IMR-90 (cell line): Measurements from ENCODE around the gene OSBP2. TPM values are rescaled to one million over a fixed set of nuclear protein-coding genes. Genes with fewer than 3 reads are reported as not detected.

Experiments
- ATAC-seq: fragments of 200-7000 bp; cut with Tn5 transposase; 2 replicates; pipeline ENCODE4 v1.9.1; 2020; ENCODE audit warnings: low read depth, mild to moderate bottlenecking, moderate library complexity
- BruUV-seq: library from RNA; stranded (reverse); fragments of 400-500 nt; replicated peaks from 2 replicates; lab custom pipeline; 2021; lab: Mats Ljungman, UMichigan
- CTCF ChIA-PET: fragments of 300-600 bp; formaldehyde crosslinking; extraction: SDS; loops from one replicate; lab custom pipeline; 2021; ENCODE audit warnings: antibody characterized with exemption; lab: Yijun Ruan, JAX
- POLR2A ChIA-PET: fragments of 300-600 bp; sonication (Branson Sonifier 250); formaldehyde crosslinking; loops from one replicate; lab custom pipeline; 2022; ENCODE audit warnings: antibody characterized with exemption; ENCODE audit not compliant: unreplicated experiment; lab: Charles Lee
- DNase-seq: peaks from one replicate; pipeline ENCODE4 v3.0.0; 2013
- H2AFZ ChIP-seq: replicated peaks from 2 replicates; pipeline ENCODE3; 2013; ENCODE audit warnings: low read length, mild to moderate bottlenecking; ENCODE audit not compliant: poor library complexity
- H2AK5ac ChIP-seq: 2 replicates; pipeline ENCODE4 v1.6.1; 2013; ENCODE audit warnings: low read depth, low read length, inconsistent platforms
- H2AK9ac ChIP-seq: replicated peaks from 2 replicates; pipeline ENCODE3; 2013; ENCODE audit warnings: mild to moderate bottlenecking, low read depth, low read length, moderate library complexity; ENCODE audit not compliant: poor library complexity
- H2BK120ac ChIP-seq: 2 replicates; pipeline ENCODE4 v1.6.1; 2013; ENCODE audit warnings: low read depth, low read length, inconsistent platforms
- H2BK15ac ChIP-seq: 3 replicates; pipeline ENCODE4 v1.6.1; 2013; ENCODE audit warnings: low read depth, low read length, inconsistent platforms
- H2BK20ac ChIP-seq: 2 replicates; pipeline ENCODE4 v1.6.1; 2013; ENCODE audit warnings: low read depth, mild to moderate bottlenecking, inconsistent platforms, low read length, moderate library complexity
- H2BK5ac ChIP-seq: 2 replicates; pipeline ENCODE4 v1.6.1; 2013; ENCODE audit warnings: mild to moderate bottlenecking, low read depth, low read length, inconsistent platforms; ENCODE audit not compliant: poor library complexity, severe bottlenecking
- H3K14ac ChIP-seq: replicated peaks from 2 replicates; pipeline ENCODE4 v1.6.1; 2013; ENCODE audit warnings: low read depth, low read length, inconsistent platforms
- H3K18ac ChIP-seq: 2 replicates; pipeline ENCODE4 v1.6.1; 2013; ENCODE audit warnings: low read depth, low read length, control low read depth
- H3K23ac ChIP-seq: 2 replicates; pipeline ENCODE4 v1.6.1; 2013; ENCODE audit warnings: low read depth, low read length, inconsistent platforms
- H3K27ac ChIP-seq: 2 replicates; pipeline ENCODE4 v1.5.1; 2013; ENCODE audit warnings: mild to moderate bottlenecking, control low read depth, low read length; ENCODE audit not compliant: insufficient read depth
- H3K27me3 ChIP-seq: 2 replicates; pipeline ENCODE4 v1.6.1; 2013; ENCODE audit warnings: low read length; ENCODE audit not compliant: control insufficient read depth, insufficient read depth
- H3K36me3 ChIP-seq: 2 replicates; pipeline ENCODE4 v1.6.1; 2013; ENCODE audit warnings: low read length, mixed read lengths; ENCODE audit not compliant: control insufficient read depth, insufficient read depth
- H3K4ac ChIP-seq: 2 replicates; pipeline ENCODE4 v1.6.1; 2013; ENCODE audit warnings: low read depth, low read length, inconsistent platforms
- H3K4me1 ChIP-seq: 2 replicates; pipeline ENCODE4 v1.6.1; 2013; ENCODE audit warnings: low read length, mixed read lengths; ENCODE audit not compliant: control insufficient read depth, insufficient read depth
- H3K4me2 ChIP-seq: 2 replicates; pipeline ENCODE4 v1.6.1; 2013; ENCODE audit warnings: low read depth, mild to moderate bottlenecking, control low read depth, low read length, moderate library complexity
- H3K4me3 ChIP-seq: 2 replicates; pipeline ENCODE4 v1.5.1; 2013; ENCODE audit warnings: low read depth, mild to moderate bottlenecking, control low read depth, low read length, moderate library complexity; ENCODE audit not compliant: insufficient read depth
- H3K56ac ChIP-seq: 2 replicates; pipeline ENCODE4 v1.6.1; 2013; ENCODE audit warnings: low read length, inconsistent platforms; ENCODE audit not compliant: insufficient read depth; ENCODE audit errors: extremely low read depth
- H3K79me1 ChIP-seq, 2 experiments: 2 replicates each; pipeline ENCODE4 v1.6.1; 2013; ENCODE audit warnings: low read length in 2 of 2, inconsistent platforms in 1 of 2, low read depth in 1 of 2
- H3K9ac ChIP-seq: 2 replicates; pipeline ENCODE4 v1.6.1; 2013; ENCODE audit warnings: low read depth, low read length, control low read depth
- H3K9me1 ChIP-seq: 2 replicates; pipeline ENCODE4 v1.6.1; 2013; ENCODE audit warnings: low read length, inconsistent platforms; ENCODE audit not compliant: insufficient read depth
- H3K9me3 ChIP-seq: 2 replicates; pipeline ENCODE4 v1.6.1; 2013; ENCODE audit warnings: low read length; ENCODE audit not compliant: control insufficient read depth, insufficient read depth
- H4K20me1 ChIP-seq: 2 replicates; pipeline ENCODE4 v1.6.1; 2013; ENCODE audit warnings: low read length, inconsistent platforms; ENCODE audit not compliant: insufficient read depth
- H4K5ac ChIP-seq: 2 replicates; pipeline ENCODE4 v1.6.1; 2013; ENCODE audit warnings: mild to moderate bottlenecking, low read depth, low read length, control low read depth
- H4K8ac ChIP-seq, 2 experiments: 2 replicates each; pipeline ENCODE4 v1.6.1; 2013; ENCODE audit warnings: low read depth in 2 of 2, low read length in 2 of 2, control low read depth in 1 of 2, inconsistent platforms in 1 of 2
- H4K91ac ChIP-seq: 2 replicates; pipeline ENCODE4 v1.6.1; 2013; ENCODE audit warnings: low read depth, low read length, inconsistent platforms; ENCODE audit not compliant: insufficient read depth
- ELK1 ChIP-seq: fragments of 150-350 bp; IDR thresholded peaks from 2 replicates; pipeline ENCODE4 v1.6.1; 2016; ENCODE audit warnings: low read depth, mild to moderate bottlenecking, low read length, moderate library complexity, borderline replicate concordance
- WGBS, 2 experiments: methylation state at CpG; one replicate each; pipeline versions ENCODE4 v1.1.5 to v1.1.7; 2013; ENCODE audit warnings: missing lambda C conversion rate in 2 of 2; ENCODE audit not compliant: insufficient read length in 1 of 2; ENCODE audit errors: extremely low coverage in 2 of 2; 5-methylcytosine and 5-hydroxymethylcytosine counted together
- dilution Hi-C: fragments of 300-500 bp; cut with HindIII; formaldehyde crosslinking; loops from one replicate; pipeline ENCODE4 v1.14.3; 2018; ENCODE audit warnings: low sequenced_read_pairs; ENCODE audit not compliant: unreplicated experiment
- in situ Hi-C: fragments of 300-500 bp; cut with MboI; formaldehyde crosslinking; loops from 3 replicates; pipeline ENCODE4 v1.14.3; 2019; ENCODE audit warnings: low sequenced_read_pairs, inconsistent platforms, mixed read lengths
- intact Hi-C: fragments of 100-400 bp; cut with micrococcal nuclease; formaldehyde crosslinking; loops from 2 replicates; pipeline ENCODE4 v1.10.0; 2022
- polyA plus RNA-seq, 3 experiments: library from polyadenylated mRNA; depleted of rRNA; stranded (reverse); fragments of >200 nt; gene quantifications; 2 replicates each; pipeline ENCODE4 v1.2.3, GENCODE V29; 2012; ENCODE audit warnings: low replicate concordance in 1 of 3
- total RNA-seq: library from RNA; depleted of rRNA; stranded (reverse); fragments of >200 nt; gene quantifications from 2 replicates; pipeline ENCODE4 v1.2.3, GENCODE V29; 2012

The OSBP2 gene
- total and polyA plus RNA-seq, 2 of the 4 experiments (the other 2 are of a cell fraction) = 1.8 to 2.2 TPM

DNA sequence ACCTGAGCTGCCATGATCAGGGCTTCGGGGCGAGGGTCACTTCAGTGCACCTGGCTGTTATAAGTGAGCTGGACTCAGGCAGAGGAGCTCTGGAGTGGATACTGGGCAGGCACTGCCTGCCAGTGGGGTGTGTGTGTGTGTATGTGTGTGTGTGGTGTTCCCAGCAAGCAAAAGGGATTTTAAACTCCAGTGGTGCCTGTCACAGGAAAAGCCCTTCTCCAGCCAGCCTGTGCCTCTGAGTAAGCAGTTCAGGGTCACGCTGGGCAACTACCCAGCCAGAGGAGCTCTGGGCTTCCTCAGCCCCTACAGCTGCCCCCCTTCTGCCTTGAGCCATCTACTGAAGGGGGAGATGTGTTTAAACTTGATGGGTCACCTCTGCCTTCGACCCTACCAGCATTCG is 109.0 kb downstream of the OSBP2 start:
- no peak overlapping the region for H3K4me2 ChIP-seq
- peaks cover 11% of the 10 kb centered on the region for H3K27me3 ChIP-seq
- no peaks in the 10 kb centered on the region for H3K79me1 ChIP-seq
- H3K4me3 ChIP-seq = no peak overlapping the region
- H2AFZ ChIP-seq = no peak overlapping the region
- intact Hi-C loops = no loop called here
- ATAC-seq (no peak), DNase-seq (no peak)
- ChIA-PET CTCF (no interaction called here), POLR2A (no interaction called here)
- TF ChIP-seq ELK1 = no peak
- H3K9me1 ChIP-seq = peaks cover 9% of the 10 kb centered on the region
- in situ Hi-C loops = no loop called here
- H2BK15ac ChIP-seq = no peak overlapping the region
- H2AK9ac ChIP-seq = no peak overlapping the region
- H3K14ac ChIP-seq = no peak overlapping the region
- no peak overlapping the region for H4K91ac ChIP-seq
- no peak overlapping the region for H3K56ac ChIP-seq
- H3K4ac ChIP-seq = no peak overlapping the region
- no peak overlapping the region for H4K8ac ChIP-seq
- no peak overlapping the region for H3K27ac ChIP-seq
- H2BK20ac ChIP-seq = no peak overlapping the region
- H3K18ac ChIP-seq = no peak overlapping the region
- no TSS peak for BruUV-seq
- no peak overlapping the region for H2BK120ac ChIP-seq
- H4K5ac ChIP-seq = no peak overlapping the region
- peaks cover 3% of the 10 kb centered on the region; the same call in 1 of the 2 replicates for H3K4me1 ChIP-seq
- H3K23ac ChIP-seq = no peak overlapping the region
- peaks cover 20% of the 10 kb centered on the region for H4K20me1 ChIP-seq
- H3K36me3 ChIP-seq = no peaks in the 10 kb centered on the region
- no CpG with 5 or more reads among the region's 5 CpGs for WGBS, 2 experiments
- dilution Hi-C loops = no loop called here
- no peaks in the 10 kb centered on the region for H3K9me3 ChIP-seq
- H2BK5ac ChIP-seq = no peak overlapping the region
- H2AK5ac ChIP-seq = no peak overlapping the region
- no peak overlapping the region for H3K9ac ChIP-seq
